Naive thymus-derived CD4-positive, alpha-beta T cell (primary cell): Measurements from ENCODE around the gene TM2D3. TPM values are rescaled to one million over a fixed set of nuclear protein-coding genes. Genes with fewer than 3 reads are reported as not detected.
"Not testable (repeated sequence)": the region's sequence is repeated elsewhere in the genome, so short reads cannot be mapped to it uniquely, and the experiment has no call there.

Experiments
- ATAC-seq: fragments of 150-1000 bp; cut with Tn5 transposase; 2 replicates; pipeline ENCODE4 v1.10.0; 2021; ENCODE audit warnings: mild to moderate bottlenecking, moderate library complexity
- CTCF ChIA-PET: fragments of 350-600 bp; sonication (Branson Sonifier 250); formaldehyde crosslinking; loops from one replicate; lab custom pipeline; 2021; ENCODE audit warnings: antibody characterized with exemption; lab: Charles Lee
- POLR2A ChIA-PET: fragments of 350-600 bp; sonication (Branson Sonifier 250); formaldehyde crosslinking; loops from one replicate; lab custom pipeline; 2021; ENCODE audit warnings: antibody characterized with exemption, inconsistent platforms; lab: Charles Lee
- DNase-seq, 9 donors: peaks; one replicate each; pipeline versions ENCODE4 v3.0.0 to v3.0.0-alpha.2; 2020 to 2022; ENCODE audit warnings: mixed read lengths in 1 of 9
- H3K27ac ChIP-seq: one replicate; pipeline ENCODE4 v1.7.0; 2013; ENCODE audit warnings: mild to moderate bottlenecking, low read depth, low read length, moderate library complexity
- H3K27me3 ChIP-seq, 2 donors: one replicate each; pipeline ENCODE4 v1.7.0; 2013; ENCODE audit warnings: low read length in 2 of 2, mild to moderate bottlenecking in 2 of 2, moderate library complexity in 2 of 2; ENCODE audit not compliant: control insufficient read depth in 2 of 2, insufficient read depth in 2 of 2
- H3K36me3 ChIP-seq, 3 experiments: 1 replicate in 2 of 3; 2 replicates in 1 of 3; pipeline ENCODE4 v1.7.0; 2013; ENCODE audit warnings: low read length in 3 of 3, mild to moderate bottlenecking in 3 of 3, moderate library complexity in 1 of 3; ENCODE audit not compliant: insufficient read depth in 3 of 3, control insufficient read depth in 2 of 3
- H3K4me1 ChIP-seq, 2 donors: one replicate each; pipeline ENCODE4 v1.7.0; 2013; ENCODE audit warnings: low read length in 2 of 2, mild to moderate bottlenecking in 2 of 2, moderate library complexity in 1 of 2; ENCODE audit not compliant: control insufficient read depth in 2 of 2, insufficient read depth in 2 of 2
- H3K4me3 ChIP-seq: 2 replicates; pipeline ENCODE4 v1.7.0; 2013; ENCODE audit warnings: mild to moderate bottlenecking, low read length
- H3K9me3 ChIP-seq, 3 experiments: 1 replicate in 2 of 3; 2 replicates in 1 of 3; pipeline ENCODE4 v1.7.0; 2013; ENCODE audit warnings: low read length in 3 of 3; ENCODE audit not compliant: control insufficient read depth in 2 of 3
- H3K27ac Mint-ChIP-seq, 9 donors: one replicate each; pipeline ENCODE4 v1.8.0; 2020 to 2022; ENCODE audit warnings: mixed read lengths in 9 of 9, mild to moderate bottlenecking in 8 of 9, moderate library complexity in 5 of 9, inconsistent platforms in 2 of 9
- H3K27me3 Mint-ChIP-seq, 5 donors: one replicate each; pipeline ENCODE4 v1.8.0; 2021 to 2022; ENCODE audit warnings: mixed read lengths in 5 of 5, mild to moderate bottlenecking in 1 of 5
- H3K36me3 Mint-ChIP-seq, 5 donors: one replicate each; pipeline ENCODE4 v1.8.0; 2020 to 2022; ENCODE audit warnings: mixed read lengths in 5 of 5, mild to moderate bottlenecking in 3 of 5, inconsistent platforms in 1 of 5
- H3K4me1 Mint-ChIP-seq, 7 donors: one replicate each; pipeline ENCODE4 v1.8.0; 2020 to 2022; ENCODE audit warnings: mixed read lengths in 7 of 7, mild to moderate bottlenecking in 3 of 7, inconsistent platforms in 1 of 7
- H3K4me3 Mint-ChIP-seq, 10 donors: one replicate each; pipeline ENCODE4 v1.8.0; 2020 to 2022; ENCODE audit warnings: mild to moderate bottlenecking in 10 of 10, mixed read lengths in 10 of 10, moderate library complexity in 6 of 10, inconsistent platforms in 2 of 10
- H3K9me3 Mint-ChIP-seq, 11 donors: one replicate each; pipeline ENCODE4 v1.8.0; 2020 to 2022; ENCODE audit warnings: mixed read lengths in 11 of 11, mild to moderate bottlenecking in 4 of 11, inconsistent platforms in 1 of 11, moderate library complexity in 1 of 11
- intact Hi-C, 2 donors: fragments of 100-400 bp; cut with micrococcal nuclease; formaldehyde crosslinking; loops; one replicate each; pipeline ENCODE4 v1.15.1; 2023
- polyA plus RNA-seq, 2 donors: library from polyadenylated mRNA; unstranded; fragments of 300-500 nt; fragmentation: Illumina TruSeq; gene quantifications; one replicate each; pipeline ENCODE4 v1.2.3, GENCODE V29; 2021
- total RNA-seq, 6 experiments: library from RNA in 5 of 6; stranded (reverse) in 5 of 6; gene quantifications; 1 replicate in 5 of 6; 2 replicates in 1 of 6; pipeline ENCODE4 v1.2.3 and lab custom pipeline; 2021 to 2026

Gene TM2D3
- total and polyA plus RNA-seq, 7 experiments from 2014 or later, result 42.8 to 105 (median 81.9) TPM

DNA sequence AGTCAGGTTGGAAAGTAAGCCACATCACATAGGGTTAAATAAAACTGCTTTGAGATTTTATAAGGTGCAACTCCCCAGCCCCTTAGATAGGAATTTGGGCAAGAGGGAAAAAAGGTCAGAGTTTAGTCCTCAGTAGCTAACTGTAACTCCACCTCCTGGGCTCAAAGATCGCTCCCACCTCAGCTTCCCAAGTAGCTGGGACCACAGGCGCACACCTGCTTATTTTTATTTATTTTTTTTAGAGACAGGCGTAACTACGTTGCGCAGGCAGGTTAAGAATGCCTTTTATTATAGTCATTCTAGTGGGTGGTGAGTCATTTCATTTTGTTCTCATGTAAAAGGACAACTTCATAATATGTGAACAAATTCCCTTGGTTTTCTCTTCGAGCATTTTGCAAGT, 14.7 kb downstream of the TM2D3 start:
- H3K36me3 ChIP-seq, result peaks cover 0 to 33% (median 0%) of the 10 kb centered on the region in 3 experiments
- H3K9me3 ChIP-seq, result no peaks in the 10 kb centered on the region
- ChIA-PET POLR2A (interaction anchor here (1.3 kb wide), 1 partner anchor 343 kb away, joined by 3 read pairs; the partner anchor contains the start of gene SNRPA1), CTCF (interaction anchor here (0.8 kb wide), 1 partner anchor 31 kb away, joined by 3 read pairs; no protein-coding TSS in a partner anchor)
- H3K36me3 Mint-ChIP-seq, result peaks cover 0 to 38% (median 10%) of the 10 kb centered on the region in 5 donors
- H3K4me1 Mint-ChIP-seq, result peaks cover 14 to 21% (median 18%) of the 10 kb centered on the region in 7 donors
- H3K9me3 Mint-ChIP-seq, result no peaks in the 10 kb centered on the region
- no peak overlapping the region for H3K27ac Mint-ChIP-seq
- ATAC-seq, result no peak
- H3K27me3 ChIP-seq, result no peaks in the 10 kb centered on the region
- H3K4me1 ChIP-seq, result peaks cover 10 to 18% of the 10 kb centered on the region in 2 donors
- no peak overlapping the region for H3K4me3 ChIP-seq
- intact Hi-C loops, result no loop called here
- H3K27ac ChIP-seq, result no peak overlapping the region
- H3K27me3 Mint-ChIP-seq, result no peaks in the 10 kb centered on the region
- DNase-seq, result no peak
- no peak overlapping the region for H3K4me3 Mint-ChIP-seq

DNA sequence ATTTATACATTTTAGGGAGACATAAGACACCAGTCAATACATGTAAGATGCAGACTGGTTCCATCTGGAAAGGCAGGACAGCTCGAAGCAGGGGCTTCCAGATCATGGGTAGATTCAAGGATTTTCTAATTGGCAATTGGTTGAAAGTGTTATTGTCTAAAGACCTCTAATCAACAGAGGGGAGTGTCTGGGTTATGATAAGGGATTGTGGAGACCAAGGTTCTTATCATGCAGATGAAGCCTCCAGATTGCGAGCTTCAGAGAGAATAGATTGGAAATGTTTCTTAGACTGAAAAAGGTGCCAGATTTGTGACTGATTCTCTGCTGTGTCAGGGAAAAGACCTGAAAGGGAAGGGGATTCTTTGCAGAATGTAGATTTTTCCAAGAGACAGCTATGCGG, 15.1 kb downstream of the TM2D3 start:
- POLR2A ChIA-PET, result interaction anchor here (1.3 kb wide), 1 partner anchor 342 kb away, joined by 3 read pairs; the partner anchor contains the start of gene SNRPA1

DNA sequence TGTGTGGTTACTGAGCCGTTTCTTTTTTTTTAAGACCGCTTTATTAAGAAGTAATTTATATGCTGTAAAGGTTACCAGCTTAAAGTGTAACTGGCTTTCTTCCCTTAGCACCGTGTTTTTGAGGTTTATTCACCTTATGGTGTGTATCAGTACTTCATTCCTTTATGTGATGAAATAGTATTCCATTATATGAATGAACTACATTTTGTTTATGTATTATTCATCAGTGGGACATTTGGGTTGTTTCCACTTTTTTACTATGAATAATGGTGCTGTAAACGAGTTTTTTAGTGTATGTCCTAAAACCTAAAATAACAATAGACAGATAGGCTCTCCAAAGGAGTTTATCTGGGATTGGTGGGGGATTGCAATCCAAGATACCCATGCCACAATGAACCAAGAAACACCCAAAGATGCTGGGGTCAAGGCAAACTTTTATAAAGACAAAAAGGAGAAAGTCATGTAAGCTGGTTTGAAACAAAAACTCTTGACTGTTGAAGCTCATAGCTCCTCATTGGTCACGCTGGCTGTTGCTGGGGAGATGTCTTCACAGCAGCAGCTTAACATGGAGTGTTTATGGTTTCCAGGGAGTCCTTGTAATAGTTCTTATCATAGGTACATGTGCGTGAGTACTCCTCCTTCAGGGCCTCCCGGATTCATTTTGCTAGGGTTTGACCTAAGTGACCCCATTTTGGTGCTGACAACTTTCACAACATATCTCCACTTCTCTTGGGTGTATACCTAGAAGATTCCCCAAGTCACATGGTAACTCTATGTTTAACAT, 16.0 kb downstream of the TM2D3 start:
- Mint-ChIP-seq H3K9me3 (no peaks in the 10 kb centered on the region), H3K27me3 (no peaks in the 10 kb centered on the region), H3K27ac (peak overlapping the region in 1 of 9 donors; percentile 28), H3K4me3 (no peak overlapping the region), H3K36me3 (peaks cover 0 to 34% (median 10%) of the 10 kb centered on the region in 5 donors), H3K4me1 (peaks cover 3 to 10% (median 6%) of the 10 kb centered on the region in 7 donors)
- Histone ChIP-seq H3K9me3 (no peaks in the 10 kb centered on the region), H3K4me1 (peaks cover 0 to 4% of the 10 kb centered on the region in 2 donors), H3K27me3 (no peaks in the 10 kb centered on the region), H3K36me3 (peaks cover 0 to 29% (median 0%) of the 10 kb centered on the region in 3 experiments), H3K27ac (no peak overlapping the region), H3K4me3 (no peak overlapping the region)
- ChIA-PET CTCF (no interaction called here), POLR2A (no interaction called here)
- no peak for DNase-seq
- intact Hi-C loops, result no loop called here
- ATAC-seq, result no peak

More for the DNA sequence above, 15.1 kb downstream of the TM2D3 start:
- Histone ChIP-seq H3K27ac (no peak overlapping the region), H3K4me1 (peaks cover 8 to 13% of the 10 kb centered on the region in 2 donors), H3K36me3 (peaks cover 0 to 29% (median 0%) of the 10 kb centered on the region in 3 experiments), H3K9me3 (no peaks in the 10 kb centered on the region), H3K27me3 (no peaks in the 10 kb centered on the region), H3K4me3 (no peak overlapping the region)
- Mint-ChIP-seq H3K27me3 (no peaks in the 10 kb centered on the region), H3K9me3 (no peaks in the 10 kb centered on the region), H3K4me3 (no peak overlapping the region), H3K36me3 (peaks cover 0 to 34% (median 10%) of the 10 kb centered on the region in 5 donors), H3K27ac (peak overlapping the region in 4 of 9 donors; percentile 28 to 54 (median 34)), H3K4me1 (peaks cover 10 to 16% (median 13%) of the 10 kb centered on the region in 7 donors)
- CTCF ChIA-PET, result interaction anchor here (0.8 kb wide), 1 partner anchor 31 kb away, joined by 3 read pairs; no protein-coding TSS in a partner anchor
- intact Hi-C loops, result no loop called here
- ATAC-seq, result no peak
- no peak for DNase-seq

DNA sequence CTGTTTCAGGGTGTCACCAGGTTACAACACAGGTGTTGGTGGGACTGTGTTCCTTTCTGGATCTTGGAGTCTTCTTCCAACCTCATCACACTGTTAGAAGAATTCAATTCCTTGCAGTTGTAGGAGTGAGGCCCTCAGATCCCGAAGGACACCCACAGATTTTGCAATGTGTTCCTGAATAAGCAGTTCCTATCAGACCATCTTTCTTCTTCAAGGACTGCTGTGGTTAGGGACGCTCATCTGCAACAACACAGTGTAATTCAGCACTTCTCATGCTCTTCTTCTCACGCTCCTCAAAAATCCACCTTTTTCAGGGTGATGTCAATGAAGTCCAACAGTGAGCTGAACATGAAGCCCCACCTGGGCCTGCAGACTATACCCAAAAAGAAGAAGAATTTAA, 18.8 kb downstream of the TM2D3 start:
- H3K9me3 Mint-ChIP-seq, result no peaks in the 10 kb centered on the region
- ATAC-seq (no peak), DNase-seq (no peak)
- H3K27me3 Mint-ChIP-seq, result no peaks in the 10 kb centered on the region
- Histone ChIP-seq H3K27ac (no peak overlapping the region), H3K9me3 (no peaks in the 10 kb centered on the region), H3K4me3 (no peak overlapping the region), H3K27me3 (no peaks in the 10 kb centered on the region), H3K36me3 (peaks cover 0 to 7% (median 0%) of the 10 kb centered on the region in 3 experiments), H3K4me1 (no peaks in the 10 kb centered on the region)
- intact Hi-C loops, result no loop called here
- H3K4me3 Mint-ChIP-seq, result no peak overlapping the region
- peak overlapping the region in 2 of 9 donors; percentile 19 to 26 for H3K27ac Mint-ChIP-seq
- H3K4me1 Mint-ChIP-seq, result peaks cover 0 to 4% (median 0%) of the 10 kb centered on the region in 7 donors
- H3K36me3 Mint-ChIP-seq, result peaks cover 0 to 15% (median 0%) of the 10 kb centered on the region in 5 donors
- CTCF ChIA-PET, result no interaction called here
- POLR2A ChIA-PET, result no interaction called here

DNA sequence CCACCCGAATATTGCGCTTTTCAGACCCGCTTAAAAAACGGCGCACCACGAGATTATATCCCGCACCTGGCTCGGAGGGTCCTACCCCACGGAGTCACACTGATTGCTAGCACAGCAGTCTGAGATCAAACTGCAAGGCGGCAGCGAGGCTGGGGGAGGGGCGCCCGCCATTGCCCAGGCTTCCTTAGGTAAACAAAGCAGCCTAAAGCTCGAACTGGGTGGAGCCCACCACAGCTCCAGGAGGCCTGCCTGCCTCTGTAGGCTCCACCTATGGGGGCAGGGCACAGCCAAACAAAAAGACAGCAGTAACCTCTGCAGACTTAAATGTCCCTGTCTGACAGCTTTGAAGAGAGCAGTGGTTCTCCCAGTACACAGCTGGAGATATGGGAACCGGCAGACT, 25.5 kb downstream of the TM2D3 start:
- Histone ChIP-seq H3K4me1 (peaks cover 0 to 11% of the 10 kb centered on the region in 2 donors), H3K36me3 (peaks cover 0 to 15% (median 0%) of the 10 kb centered on the region in 3 experiments)
- H3K4me3 ChIP-seq, H3K27ac Mint-ChIP-seq, CTCF ChIA-PET, intact Hi-C loops, H3K27me3 ChIP-seq, H3K9me3 ChIP-seq, H3K27me3 Mint-ChIP-seq, H3K4me3 Mint-ChIP-seq, POLR2A ChIA-PET, H3K27ac ChIP-seq, DNase-seq, ATAC-seq: not testable (repeated sequence)
- Mint-ChIP-seq H3K4me1 (peaks cover 17 to 33% (median 24%) of the 10 kb centered on the region in 7 donors), H3K36me3 (peaks cover 14 to 46% (median 26%) of the 10 kb centered on the region in 5 donors), H3K9me3 (peaks cover 0 to 11% (median 3%) of the 10 kb centered on the region in 11 donors)

- no peaks in the 10 kb centered on the region for H3K27me3 ChIP-seq
- Mint-ChIP-seq H3K4me1 (peaks cover 18 to 36% (median 26%) of the 10 kb centered on the region in 7 donors), H3K4me3 (no peak overlapping the region), H3K36me3 (peaks cover 14 to 50% (median 26%) of the 10 kb centered on the region in 5 donors), H3K9me3 (peaks cover 0 to 11% (median 3%) of the 10 kb centered on the region in 11 donors), H3K27ac (no peak overlapping the region), H3K27me3 (no peaks in the 10 kb centered on the region)
- ChIA-PET CTCF (interaction anchor here (1.5 kb wide), 1 partner anchor 16 kb away, joined by 3 read pairs; no protein-coding TSS in a partner anchor), POLR2A (no interaction called here)
- no peak for DNase-seq
- no peaks in the 10 kb centered on the region for H3K9me3 ChIP-seq
- H3K36me3 ChIP-seq, result peaks cover 0 to 17% (median 0%) of the 10 kb centered on the region in 3 experiments
- H3K27ac ChIP-seq, result no peak overlapping the region
- no peak for ATAC-seq
- no peak overlapping the region for H3K4me3 ChIP-seq
- intact Hi-C loops, result no loop called here
- H3K4me1 ChIP-seq, result peaks cover 0 to 11% of the 10 kb centered on the region in 2 donors
Observed at GRCh38 chr15:101625980-101626379, 26.2 kb downstream of the TM2D3 start.
